NCI-H1092 (cell line): ENCODE measurements around the gene POC5.
"Not testable (repeated sequence)": the region's sequence is repeated elsewhere in the genome, so short reads cannot be mapped to it uniquely, and the experiment has no call there.

Experiments used
- DNase-seq: peaks from one replicate; lab custom pipeline; 2025; lab: John Stamatoyannopoulos, UW

Gene POC5

GRCh38 chr5:75701856-75702255, 15.4 kb downstream of the POC5 start:
- DNase-seq = no peak

DNA sequence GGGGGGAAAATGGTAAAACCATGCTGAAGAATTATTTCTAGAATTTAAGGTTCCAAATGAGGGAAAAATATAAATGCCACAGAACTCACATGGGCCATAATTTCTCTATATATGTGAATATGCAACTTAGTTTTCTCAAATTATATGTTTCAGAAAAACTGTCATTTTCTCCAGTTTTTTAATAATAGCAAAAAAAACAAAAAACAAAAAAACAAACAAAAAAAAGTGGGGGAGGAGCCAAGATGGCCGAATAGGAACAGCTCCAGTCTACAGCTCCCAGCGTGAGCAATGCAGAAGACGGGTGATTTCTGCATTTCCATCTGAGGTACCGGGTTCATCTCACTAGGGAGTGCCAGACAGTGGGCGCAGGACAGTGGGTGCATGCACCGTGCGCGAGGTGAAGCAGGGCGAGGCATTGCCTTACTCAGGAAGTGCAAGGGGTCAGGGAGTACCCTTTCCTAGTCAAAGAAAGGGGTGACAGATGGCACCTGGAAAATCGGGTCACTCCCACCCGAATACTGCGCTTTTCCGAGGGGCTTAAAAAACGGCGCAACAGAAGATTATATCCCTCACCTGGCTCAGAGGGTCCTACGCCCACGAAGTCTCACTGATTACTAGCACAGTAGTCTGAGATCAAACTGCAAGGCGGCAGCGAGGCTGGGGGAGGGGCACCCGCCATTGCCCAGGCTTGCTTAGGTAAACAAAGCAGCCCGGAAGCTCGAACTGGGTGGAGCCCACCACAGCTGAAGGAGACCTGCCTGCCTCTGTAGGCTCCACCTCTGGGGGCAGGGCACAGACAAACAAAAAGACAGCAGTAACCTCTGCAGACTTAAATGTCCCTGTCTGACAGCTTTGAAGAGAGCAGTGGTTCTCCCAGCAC, 21.5 kb downstream of the POC5 start:
- DNase-seq = not testable (repeated sequence)

- DNase-seq = no peak
These were observed 22.5 kb downstream of the POC5 start for GRCh38 chr5:75694781-75695180.

GRCh38 chr5:75690669-75691068, 26.6 kb downstream of the POC5 start:
- no peak for DNase-seq

DNA sequence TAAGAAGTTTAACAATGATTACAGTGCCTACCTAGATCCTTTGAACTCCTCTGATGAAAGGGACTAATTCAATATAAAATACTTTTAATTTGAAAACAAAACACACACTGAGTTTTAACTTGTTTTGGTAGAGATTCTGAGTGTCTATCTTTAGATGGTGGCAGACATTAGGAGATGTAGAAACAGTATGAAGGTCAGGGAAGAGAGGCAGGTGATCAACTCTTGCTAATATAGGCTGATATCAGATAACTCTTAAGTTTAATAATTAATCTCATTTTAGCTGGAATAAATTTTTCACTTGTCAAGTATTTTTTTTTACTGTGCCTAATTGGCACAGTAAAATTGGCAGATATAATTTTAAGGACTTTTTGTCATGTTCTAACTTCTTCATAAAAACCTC, 30.8 kb downstream of the POC5 start:
- DNase-seq = no peak

DNA sequence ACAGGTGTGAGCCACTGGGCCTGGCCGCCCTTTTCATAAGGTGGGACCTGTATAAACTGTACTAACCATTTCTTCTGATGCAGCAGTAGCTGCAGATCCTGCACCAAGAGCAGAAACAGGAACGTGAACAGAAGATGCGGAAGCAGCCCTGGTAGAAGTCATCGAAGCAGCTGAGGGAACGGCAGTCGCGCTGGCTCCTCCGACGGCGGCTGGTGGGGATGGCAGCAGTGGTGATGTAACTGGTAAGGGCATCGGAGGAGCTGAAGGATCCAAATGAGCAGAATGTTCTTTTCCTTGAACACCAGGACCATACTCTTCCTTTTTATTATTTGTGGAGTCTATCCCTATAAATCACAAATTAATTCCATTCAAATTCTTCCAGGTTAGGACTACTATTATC, 32.1 kb downstream of the POC5 start:
- DNase-seq = no peak

DNA sequence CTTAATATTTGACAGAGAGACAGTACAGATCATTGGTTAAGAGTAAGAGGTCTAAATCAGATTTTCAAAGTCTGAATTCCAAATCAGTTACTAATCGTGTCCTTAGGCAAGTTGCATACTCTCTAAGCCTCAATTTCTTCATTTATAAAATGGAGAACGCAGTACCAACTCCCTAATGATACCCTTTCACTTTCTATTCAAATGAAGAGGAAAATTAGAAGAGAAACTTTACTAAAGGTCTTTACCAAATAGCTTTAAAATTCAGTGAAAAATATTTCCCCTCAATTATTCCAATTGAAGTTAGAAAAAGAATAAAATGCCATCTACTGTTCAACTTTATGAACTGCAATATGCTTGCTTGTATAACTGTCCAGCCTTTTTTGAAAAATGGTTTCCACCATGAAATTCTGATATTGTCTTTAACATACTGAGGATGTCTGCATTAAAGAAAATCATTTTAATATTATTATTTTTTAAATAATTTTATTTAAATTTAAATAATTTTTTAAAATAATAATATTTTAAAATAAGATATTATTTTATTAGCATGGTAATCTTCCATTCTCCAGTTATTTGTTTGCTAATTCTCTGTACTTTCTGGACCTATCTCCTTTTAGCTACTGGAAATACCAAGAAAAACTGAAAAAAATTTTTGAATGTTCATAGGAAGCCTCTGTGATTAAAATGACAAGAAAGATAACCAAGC, 36.0 kb downstream of the POC5 start:
- DNase-seq = peak; percentile 3

DNA sequence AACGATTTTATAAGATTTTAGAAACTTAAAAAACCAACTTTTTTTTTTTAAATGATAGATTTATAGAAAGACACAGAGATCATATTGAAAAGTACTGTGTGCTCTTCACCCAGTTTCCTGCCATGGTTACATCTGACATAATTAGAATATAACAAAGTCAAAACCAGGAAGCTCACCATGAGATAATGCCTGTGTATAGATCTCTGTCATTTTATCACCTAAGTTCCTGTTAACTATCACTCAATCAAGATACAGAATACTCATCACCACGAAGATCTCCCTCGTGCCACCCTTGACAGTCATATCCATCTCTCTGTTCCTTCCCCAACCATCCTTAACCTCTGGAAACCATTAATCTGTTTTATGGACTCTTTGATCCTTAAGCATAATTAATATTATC, 39.1 kb downstream of the POC5 start:
- DNase-seq = no peak

DNA sequence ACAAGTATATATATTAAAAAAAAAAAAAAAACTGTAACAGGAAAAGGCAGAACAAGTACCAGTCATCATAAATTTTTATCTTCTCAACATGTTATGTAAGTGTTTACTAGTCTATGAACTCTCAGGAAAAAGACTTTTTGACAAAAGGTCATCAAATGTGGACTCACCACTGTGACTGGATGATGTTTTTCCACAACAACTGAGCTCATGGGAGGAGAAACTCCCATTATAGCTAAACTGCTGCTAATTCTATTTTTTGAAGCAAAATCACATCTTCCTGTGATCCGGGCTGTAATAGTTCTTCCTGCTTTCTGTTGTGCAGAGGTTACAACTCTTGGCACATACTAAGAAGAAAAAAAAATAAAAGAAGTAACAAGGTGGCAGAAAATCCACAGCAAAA, 39.6 kb downstream of the POC5 start:
- DNase-seq = no peak

- DNase-seq = no peak
These were observed 41.5 kb downstream of the POC5 start for GRCh38 chr5:75675783-75676182.

GRCh38 chr5:75672616-75673015, 44.6 kb downstream of the POC5 start:
- DNase-seq = no peak

GRCh38 chr5:75671506-75671905, 45.7 kb downstream of the POC5 start:
- no peak for DNase-seq

- no peak for DNase-seq
These were observed 46.7 kb downstream of the POC5 start for GRCh38 chr5:75670577-75670976.

DNA sequence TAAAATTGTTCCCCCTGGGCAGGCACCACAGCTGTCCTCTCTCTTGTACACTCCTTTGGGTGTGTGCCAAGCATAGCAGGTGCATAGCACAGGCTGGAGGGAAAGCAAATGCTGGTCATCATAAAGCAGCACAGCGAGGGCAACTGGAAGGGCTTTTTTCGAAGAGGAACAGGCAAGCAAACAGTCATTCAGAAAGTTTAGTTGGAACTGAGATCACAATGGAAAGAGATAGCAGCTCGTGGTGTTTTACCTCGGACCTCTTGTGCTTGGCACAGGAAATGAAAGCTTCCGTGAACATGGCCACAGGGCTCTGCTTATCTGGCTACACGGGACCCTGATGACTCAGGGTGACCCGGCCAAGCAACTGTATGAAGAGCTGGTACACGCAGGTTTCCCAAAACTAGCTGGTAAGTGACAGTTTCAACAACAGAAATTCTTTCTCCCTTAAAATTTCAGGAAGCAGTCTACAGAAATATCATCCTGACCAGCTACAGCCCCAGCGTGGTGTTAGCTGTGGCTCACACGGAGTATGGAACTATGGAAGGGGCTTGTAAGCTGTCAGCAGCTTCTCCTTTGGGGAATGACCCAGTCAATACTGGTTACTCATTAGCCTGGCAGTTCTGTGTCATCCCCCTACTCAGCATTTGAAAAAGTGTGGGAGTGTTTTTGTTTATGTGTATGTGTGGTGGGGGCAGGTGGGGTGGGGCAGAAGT, 48.1 kb downstream of the POC5 start:
- DNase-seq = peak; percentile 68

- DNase-seq = no peak
These were observed 48.8 kb downstream of the POC5 start for GRCh38 chr5:75668445-75668844.

- DNase-seq = no peak
These were observed 49.7 kb downstream of the POC5 start for GRCh38 chr5:75667586-75667985.

GRCh38 chr5:75666801-75667200, 50.4 kb downstream of the POC5 start:
- DNase-seq = no peak

- DNase-seq = no peak
These were observed 52.3 kb downstream of the POC5 start for GRCh38 chr5:75664979-75665378.

DNA sequence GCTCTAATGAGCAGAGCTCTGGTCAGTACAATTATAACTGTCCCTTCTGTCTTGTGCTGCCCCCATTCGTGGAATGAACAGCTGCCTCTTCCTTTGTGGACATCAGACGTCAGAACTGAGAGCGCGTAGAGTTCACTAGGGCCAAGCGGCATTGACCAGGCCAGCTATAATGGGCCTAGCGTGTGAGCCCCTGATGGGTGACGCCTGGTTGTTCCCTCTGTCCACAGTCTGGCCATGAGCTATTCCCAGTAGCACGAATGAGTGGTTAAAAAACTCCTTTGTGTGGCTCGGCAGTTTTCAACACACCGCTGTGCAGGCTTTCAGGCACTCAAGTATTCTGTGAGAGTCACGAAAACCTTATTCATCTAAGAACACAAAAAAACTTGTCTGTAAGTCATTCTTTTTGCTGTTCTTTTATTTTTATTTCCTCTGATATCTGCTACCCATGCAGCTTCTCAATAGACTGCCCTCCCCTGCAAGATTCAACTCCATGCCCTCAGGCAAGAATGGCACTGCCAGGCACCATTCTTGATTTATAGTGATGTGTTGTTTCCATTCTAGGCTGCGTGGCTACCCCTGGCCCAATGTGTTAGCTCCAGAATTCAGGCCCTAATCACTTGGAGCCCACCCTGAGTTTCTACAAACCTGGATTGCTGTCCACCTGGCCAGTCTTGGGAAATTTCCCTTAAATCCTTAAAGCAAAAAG, 53.5 kb downstream of the POC5 start:
- no peak for DNase-seq

DNA sequence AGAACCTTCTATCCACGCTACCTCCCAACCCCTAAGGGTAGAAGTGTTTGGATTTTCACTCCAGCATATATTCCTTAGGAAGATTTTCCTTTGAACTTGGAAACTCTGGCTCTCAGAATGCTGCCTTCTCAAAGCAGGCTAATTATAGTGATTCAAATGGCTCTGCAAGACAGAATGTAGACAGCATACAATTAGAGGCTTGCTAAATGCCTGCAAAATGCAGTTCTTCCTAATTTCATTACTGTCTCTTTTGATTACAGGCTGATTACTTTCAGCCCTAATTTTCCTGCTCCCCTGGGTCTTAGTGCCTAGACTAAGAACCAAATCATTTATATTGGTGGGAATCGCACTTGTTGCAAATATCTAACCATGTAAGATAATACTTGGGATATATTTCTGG, 55.2 kb downstream of the POC5 start:
- DNase-seq = no peak

DNA sequence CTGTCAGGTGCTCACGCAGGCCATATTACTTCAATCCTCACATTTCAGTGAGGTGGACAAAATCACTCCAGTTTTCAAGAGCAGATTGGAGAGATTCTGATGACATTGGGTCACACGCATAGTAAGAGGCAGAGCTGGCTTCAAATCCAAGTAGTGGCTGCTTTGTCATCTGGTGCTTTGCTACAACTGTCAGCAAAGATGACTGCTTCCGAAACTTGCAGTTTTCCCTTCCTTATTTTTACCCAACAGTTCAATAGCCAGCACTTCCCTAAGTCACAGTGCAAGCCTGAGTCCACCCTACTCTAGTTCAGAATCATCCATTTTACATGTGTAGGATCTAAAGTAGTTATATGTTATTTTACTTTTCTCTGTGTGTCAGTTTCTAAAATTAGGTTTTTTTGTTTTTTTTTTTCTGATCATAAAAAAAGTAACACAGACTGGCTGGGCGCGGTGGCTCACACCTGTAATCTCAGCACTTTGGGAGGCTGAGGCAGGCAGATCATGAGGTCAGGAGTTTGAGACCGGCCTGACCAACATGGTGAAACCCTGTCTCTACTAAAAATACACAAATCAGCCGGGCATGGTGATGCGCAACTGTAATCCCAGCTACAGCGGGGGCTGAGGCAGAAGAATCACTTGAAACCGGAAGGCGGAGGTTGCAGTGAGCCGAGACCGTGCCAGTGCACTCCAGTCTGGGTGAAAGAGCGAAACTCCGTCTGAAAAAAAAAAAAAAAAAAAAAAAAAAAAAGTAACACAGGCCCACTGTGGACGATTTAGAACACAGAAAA, 56.4 kb downstream of the POC5 start:
- DNase-seq = no peak
